Neutrophil (primary cell): ENCODE data around the gene RCVRN.

ENCODE experiments used
- H3K27ac ChIP-seq: fragments of 200-600 bp; sonication (generic); 2 replicates; pipeline ENCODE4 v1.5.1; 2016; ENCODE audit warnings: mild to moderate bottlenecking, moderate library complexity
- H3K27me3 ChIP-seq: fragments of 200-600 bp; sonication (generic); 2 replicates; pipeline ENCODE4 v1.6.0; 2016; ENCODE audit warnings: mild to moderate bottlenecking
- H3K36me3 ChIP-seq: fragments of 200-600 bp; sonication (generic); 2 replicates; pipeline ENCODE4 v1.5.1; 2017
- H3K4me1 ChIP-seq, 2 experiments: fragments of 200-600 bp in 1 of 2; sonication (generic) in 1 of 2; 1 replicate in 1 of 2; 2 replicates in 1 of 2; pipeline versions ENCODE4 v1.5.1 to v1.6.1; 2013 to 2016; ENCODE audit warnings: low read depth in 1 of 2, low read length in 1 of 2, mild to moderate bottlenecking in 1 of 2, moderate library complexity in 1 of 2; ENCODE audit not compliant: control insufficient read depth in 1 of 2, insufficient read depth in 1 of 2
- H3K4me3 ChIP-seq, 2 experiments: fragments of 200-600 bp in 1 of 2; sonication (generic) in 1 of 2; 1 replicate in 1 of 2; 2 replicates in 1 of 2; pipeline ENCODE4 v1.5.1; 2013 to 2016; ENCODE audit warnings: low read depth in 1 of 2, low read length in 1 of 2, mild to moderate bottlenecking in 1 of 2, moderate library complexity in 1 of 2
- H3K9me3 ChIP-seq: fragments of 200-600 bp; sonication (generic); 2 replicates; pipeline ENCODE4 v1.5.1; 2016
- TF ChIP-seq, protein P1 (sequence below): fragments of 200-600 bp; sonication (generic); IDR thresholded peaks from 2 replicates; pipeline ENCODE4 v1.5.1; 2016; ENCODE audit warnings: antibody characterized with exemption

RCVRN gene

DNA sequence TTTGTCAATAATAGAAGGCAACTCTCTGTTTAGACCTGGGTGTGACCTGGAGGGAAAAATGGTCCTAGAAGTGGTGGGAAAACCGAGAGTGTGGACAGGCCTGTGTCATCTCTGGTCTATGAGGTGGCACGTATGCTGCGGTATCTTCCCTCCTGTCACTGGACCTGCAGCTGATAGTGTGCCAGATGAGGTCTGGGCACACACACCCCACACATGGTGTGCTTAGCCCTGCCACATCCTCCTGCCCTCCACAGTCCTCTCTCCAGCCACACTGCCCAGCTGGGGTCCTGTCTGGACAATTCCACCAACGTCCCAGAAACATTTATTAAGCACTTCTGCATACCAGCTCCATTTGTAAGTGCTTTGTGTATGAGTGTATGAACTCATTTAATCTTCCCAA, 42.1 kb downstream of the RCVRN start:
- Histone ChIP-seq H3K4me3 (no peak overlapping the region), H3K9me3 (no peaks in the 10 kb centered on the region), H3K4me1 (peaks cover 19 to 26% of the 10 kb centered on the region in 2 experiments), H3K27me3 (no peaks in the 10 kb centered on the region), H3K36me3 (no peaks in the 10 kb centered on the region), H3K27ac (no peak overlapping the region)
- TF ChIP-seq, protein P1, sequence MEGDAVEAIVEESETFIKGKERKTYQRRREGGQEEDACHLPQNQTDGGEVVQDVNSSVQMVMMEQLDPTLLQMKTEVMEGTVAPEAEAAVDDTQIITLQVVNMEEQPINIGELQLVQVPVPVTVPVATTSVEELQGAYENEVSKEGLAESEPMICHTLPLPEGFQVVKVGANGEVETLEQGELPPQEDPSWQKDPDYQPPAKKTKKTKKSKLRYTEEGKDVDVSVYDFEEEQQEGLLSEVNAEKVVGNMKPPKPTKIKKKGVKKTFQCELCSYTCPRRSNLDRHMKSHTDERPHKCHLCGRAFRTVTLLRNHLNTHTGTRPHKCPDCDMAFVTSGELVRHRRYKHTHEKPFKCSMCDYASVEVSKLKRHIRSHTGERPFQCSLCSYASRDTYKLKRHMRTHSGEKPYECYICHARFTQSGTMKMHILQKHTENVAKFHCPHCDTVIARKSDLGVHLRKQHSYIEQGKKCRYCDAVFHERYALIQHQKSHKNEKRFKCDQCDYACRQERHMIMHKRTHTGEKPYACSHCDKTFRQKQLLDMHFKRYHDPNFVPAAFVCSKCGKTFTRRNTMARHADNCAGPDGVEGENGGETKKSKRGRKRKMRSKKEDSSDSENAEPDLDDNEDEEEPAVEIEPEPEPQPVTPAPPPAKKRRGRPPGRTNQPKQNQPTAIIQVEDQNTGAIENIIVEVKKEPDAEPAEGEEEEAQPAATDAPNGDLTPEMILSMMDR = no peak

DNA sequence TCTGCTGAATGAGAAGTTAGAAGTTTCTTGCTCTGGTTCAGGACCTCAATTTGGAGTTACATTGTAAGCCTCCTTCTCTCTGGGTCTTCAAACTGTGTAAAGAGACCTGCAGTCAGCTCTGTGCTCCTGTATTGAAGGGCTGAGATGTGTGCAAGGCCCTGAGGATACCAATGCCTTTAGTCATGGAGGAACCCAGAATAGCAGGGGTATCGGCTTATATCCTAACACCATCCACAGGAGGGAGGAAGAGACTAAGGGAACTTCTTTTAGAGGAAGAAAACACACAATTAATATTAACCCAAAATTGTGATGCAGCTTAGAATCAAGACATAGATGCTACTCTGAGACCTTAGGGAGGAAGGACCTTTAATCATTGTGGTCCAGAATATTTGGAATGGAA, 42.9 kb downstream of the RCVRN start:
- H3K4me3 ChIP-seq = no peak overlapping the region
- TF ChIP-seq, protein P1 = no peak
- no peaks in the 10 kb centered on the region for H3K9me3 ChIP-seq
- no peaks in the 10 kb centered on the region for H3K36me3 ChIP-seq
- peaks cover 19 to 26% of the 10 kb centered on the region in 2 experiments for H3K4me1 ChIP-seq
- no peak overlapping the region for H3K27ac ChIP-seq
- no peaks in the 10 kb centered on the region for H3K27me3 ChIP-seq

DNA sequence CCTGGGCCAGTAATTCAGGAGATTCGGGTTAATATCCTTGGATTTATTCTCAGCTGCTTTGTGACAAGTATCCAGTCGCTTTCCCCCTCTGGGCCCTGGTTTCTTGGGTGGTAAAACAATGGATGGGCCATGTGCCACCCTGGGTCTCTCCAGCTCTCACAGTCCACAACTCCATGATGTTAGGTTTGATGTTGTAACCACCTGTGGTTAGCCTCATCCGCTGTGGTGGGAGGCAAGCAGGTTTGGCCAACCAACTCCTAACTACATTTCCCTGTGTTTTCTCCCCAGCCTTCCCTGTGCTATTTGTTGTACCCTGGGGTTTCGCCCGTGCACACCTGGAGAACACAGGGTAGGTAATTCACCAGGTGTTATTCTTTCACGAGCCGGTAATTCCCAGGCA, 44.2 kb downstream of the RCVRN start:
- H3K27me3 ChIP-seq = no peaks in the 10 kb centered on the region
- H3K36me3 ChIP-seq = no peaks in the 10 kb centered on the region
- H3K9me3 ChIP-seq = no peaks in the 10 kb centered on the region
- peaks cover 15 to 20% of the 10 kb centered on the region in 2 experiments for H3K4me1 ChIP-seq
- H3K27ac ChIP-seq = no peak overlapping the region
- no peak overlapping the region for H3K4me3 ChIP-seq
- TF ChIP-seq, protein P1 = no peak

DNA sequence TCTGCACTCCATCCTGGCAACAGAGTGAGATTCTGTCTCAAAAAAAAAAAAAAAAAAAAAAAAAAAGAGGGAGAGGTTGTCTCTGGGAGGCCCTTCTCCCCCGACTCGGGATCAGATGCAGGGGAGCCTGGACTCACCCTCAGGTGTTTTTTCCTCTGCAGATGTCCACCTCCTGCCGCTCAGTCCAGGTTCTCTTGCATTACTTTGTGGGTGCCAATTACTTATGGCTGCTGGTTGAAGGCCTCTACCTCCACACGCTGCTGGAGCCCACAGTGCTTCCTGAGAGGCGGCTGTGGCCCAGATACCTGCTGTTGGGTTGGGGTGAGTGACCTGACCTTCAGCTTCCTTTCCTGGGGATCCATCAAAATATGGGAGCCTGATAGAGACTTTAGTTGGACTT, 45.3 kb downstream of the RCVRN start:
- Histone ChIP-seq H3K9me3 (no peaks in the 10 kb centered on the region), H3K27ac (no peak overlapping the region), H3K36me3 (no peaks in the 10 kb centered on the region), H3K27me3 (no peaks in the 10 kb centered on the region), H3K4me3 (no peak overlapping the region), H3K4me1 (peaks cover 4 to 9% of the 10 kb centered on the region in 2 experiments)
- TF ChIP-seq, protein P1 = no peak

DNA sequence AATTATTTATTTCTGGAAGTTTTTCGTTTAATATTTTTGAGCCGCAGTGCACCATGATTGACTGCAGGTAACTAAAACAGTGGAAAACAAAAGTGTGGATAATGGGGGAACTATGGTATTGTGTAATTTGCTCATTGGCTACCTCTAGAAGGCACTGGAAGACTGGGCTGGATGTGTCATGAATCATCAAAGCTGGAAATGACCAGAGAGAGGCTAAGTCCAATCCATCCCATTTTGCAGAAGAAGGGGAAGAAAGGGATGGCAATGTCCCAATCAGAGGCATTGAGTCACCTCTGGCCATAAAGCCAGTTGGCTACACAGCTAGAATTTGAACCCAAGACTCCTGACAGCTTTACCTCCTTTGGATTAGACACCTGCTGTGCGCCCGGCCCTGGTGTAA, 50.0 kb downstream of the RCVRN start:
- Histone ChIP-seq H3K4me1 (no peaks in the 10 kb centered on the region), H3K9me3 (no peaks in the 10 kb centered on the region), H3K27ac (no peak overlapping the region), H3K4me3 (no peak overlapping the region), H3K36me3 (no peaks in the 10 kb centered on the region), H3K27me3 (peaks cover 8% of the 10 kb centered on the region)
- TF ChIP-seq, protein P1 = no peak

DNA sequence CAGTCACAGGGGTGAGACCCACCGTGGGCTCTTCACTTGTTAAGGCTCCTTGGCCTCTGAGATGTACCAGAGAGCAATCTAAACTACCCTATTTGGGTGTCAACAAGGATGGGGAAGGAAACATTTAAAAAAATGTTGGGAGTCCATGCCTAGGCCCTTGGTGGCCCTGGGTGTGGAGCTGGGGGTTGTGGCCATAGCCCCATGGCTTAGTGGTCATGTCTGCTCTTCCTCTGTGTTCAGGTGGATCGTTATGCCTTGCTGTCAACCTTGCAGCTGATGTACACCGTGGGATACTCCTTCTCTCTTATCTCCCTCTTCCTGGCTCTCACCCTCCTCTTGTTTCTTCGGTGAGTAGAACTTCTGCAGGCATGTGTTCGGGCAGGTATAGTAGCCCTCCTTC, 50.8 kb downstream of the RCVRN start:
- Histone ChIP-seq H3K9me3 (no peaks in the 10 kb centered on the region), H3K27ac (no peak overlapping the region), H3K4me1 (no peaks in the 10 kb centered on the region), H3K4me3 (no peak overlapping the region), H3K36me3 (no peaks in the 10 kb centered on the region), H3K27me3 (peaks cover 10% of the 10 kb centered on the region)
- TF ChIP-seq, protein P1 = no peak
